ENCODE data around the gene RNF144A. TPM values are rescaled to one million over a fixed set of nuclear protein-coding genes. Genes with fewer than 3 reads are reported as not detected.

The RNF144A gene
- total and polyA plus RNA-seq, 2 of the 13 experiments (the other 11 are each of a cell fraction or from before 2014, with no cell fraction given), result 13.9 to 16.5 TPM

GRCh38 chr2:6963727-6964126, 46.5 kb downstream of the RNF144A start:
- Histone ChIP-seq H2AFZ (ENCODE audit: low read length) (no peak overlapping the region), H3K27me3 (ENCODE audit: control insufficient read depth in 1 of 2, insufficient read depth in 2 of 2, low read length in 2 of 2) (no peaks in the 10 kb centered on the region), H3K27ac (ENCODE audit: extremely low read length, insufficient read depth, low read length) (no peak overlapping the region), H3K9me3 (ENCODE audit: low read length) (no peaks in the 10 kb centered on the region), H3K79me2 (ENCODE audit: insufficient read depth, low read length) (no peaks in the 10 kb centered on the region), H3K9ac (ENCODE audit: insufficient read depth, low read depth, low read length) (no peak overlapping the region), H4K20me1 (ENCODE audit: insufficient read depth, low read length) (no peaks in the 10 kb centered on the region), H3K36me3 (replicated peaks in 1 of 2; ENCODE audit: control insufficient read depth in 1 of 2, insufficient read depth in 2 of 2, low read length in 2 of 2) (no peaks in the 10 kb centered on the region), H3K4me2 (ENCODE audit: low read depth, low read length) (no peak overlapping the region), H3K4me1 (ENCODE audit: insufficient read depth, low read length) (no peaks in the 10 kb centered on the region), H3K4me3 (replicated peaks in 1 of 3; ENCODE audit: insufficient read depth in 1 of 3, low read depth in 2 of 3, low read length in 3 of 3) (no peak overlapping the region)
- intact Hi-C loops (cut with micrococcal nuclease; ENCODE audit: unreplicated experiment), result no loop called here
- BruUV-seq (replicated peaks), result no TSS peak
- WGBS (ENCODE audit: low lambda C conversion rate), result 96% methylated on average over 6 of the region's 6 CpGs
- in situ Hi-C loops (cut with HindIII; ENCODE audit: extremely low pct_ligation_motif_present, low pct_unique_long_range_greater_than_20kb), result no loop called here
- ATAC-seq, result no peak
- no peak for FAIRE-seq
- no peak for DNase-seq (ENCODE audit: low spot score)
- CTCF ChIA-PET (ENCODE audit: low intra/inter-chr PET ratio, low total read pairs), result no interaction called here
- POLR2A ChIA-PET, result no interaction called here
- TF ChIP-seq ZZZ3 (CRISPR knock-in tag; IDR thresholded peaks at IDR 0.05; ENCODE audit: borderline replicate concordance) (no peak), ATF5 (CRISPR knock-in tag; IDR thresholded peaks at IDR 0.05; ENCODE audit: low read depth) (no peak), NR2C2 (CRISPR knock-in tag; IDR thresholded peaks at IDR 0.05; ENCODE audit: borderline replicate concordance) (no peak), KDM6A (CRISPR knock-in tag; IDR thresholded peaks at IDR 0.05; ENCODE audit: low read depth) (no peak), YY1 (IDR thresholded peaks at IDR 0.05; ENCODE audit: insufficient read depth, insufficient replicate concordance, low read depth, low read length) (no peak), SMARCC2 (IDR thresholded peaks at IDR 0.05) (no peak), ZNF281 (CRISPR knock-in tag; IDR thresholded peaks at IDR 0.05; ENCODE audit: borderline replicate concordance) (no peak), SOX13 (IDR thresholded peaks at IDR 0.05) (no peak), SOX13 (CRISPR knock-in tag; conservative IDR thresholded peaks at IDR 0.05 in 1 of 2, IDR thresholded peaks at IDR 0.05 in 1 of 2) (no peak), ZNF800 (CRISPR knock-in tag; IDR thresholded peaks at IDR 0.05) (no peak), NCOA5 (CRISPR knock-in tag; IDR thresholded peaks at IDR 0.05) (no peak), ZNF362 (CRISPR knock-in tag; IDR thresholded peaks at IDR 0.05; ENCODE audit: borderline replicate concordance) (no peak), ZBTB26 (CRISPR knock-in tag; IDR thresholded peaks at IDR 0.05; ENCODE audit: borderline replicate concordance) (no peak), SIX1 (CRISPR knock-in tag; IDR thresholded peaks at IDR 0.05; ENCODE audit: borderline replicate concordance) (no peak), MIER2 (CRISPR knock-in tag; IDR thresholded peaks at IDR 0.05) (no peak)

Data from HepG2 (cell line).